Measurements from ENCODE around the gene FCN1.

Gene FCN1

GRCh38 chr9:134902936-134903335 is 14.8 kb downstream of the FCN1 start:
- Histone ChIP-seq H3K9me3 (ENCODE audit: control insufficient read depth in 5 of 5, low read length in 5 of 5) (peaks cover 0 to 4% (median 2%) of the 10 kb centered on the region in 5 donors), H3K27ac (ENCODE audit: low read depth, low read length) (no peak overlapping the region), H3K4me1 (ENCODE audit: control insufficient read depth in 5 of 5, insufficient read depth in 5 of 5, low read length in 5 of 5) (peaks cover 0 to 9% (median 2%) of the 10 kb centered on the region in 5 donors), H3K9ac (ENCODE audit: low read length in 5 of 5) (no peak overlapping the region), H3K4me3 (ENCODE audit: low read depth in 1 of 5, low read length in 5 of 5) (no peak overlapping the region), H3K27me3 (ENCODE audit: control insufficient read depth in 5 of 5, insufficient read depth in 4 of 5, low read length in 5 of 5) (peaks cover 0 to 4% (median 0%) of the 10 kb centered on the region in 5 donors), H3K36me3 (ENCODE audit: control insufficient read depth in 5 of 5, insufficient read depth in 5 of 5, low read length in 5 of 5) (no peaks in the 10 kb centered on the region)

GRCh38 chr9:134899818-134900217 is 17.9 kb downstream of the FCN1 start:
- Histone ChIP-seq H3K27ac (ENCODE audit: low read depth, low read length) (no peak overlapping the region), H3K36me3 (ENCODE audit: control insufficient read depth in 5 of 5, insufficient read depth in 5 of 5, low read length in 5 of 5) (no peaks in the 10 kb centered on the region), H3K27me3 (ENCODE audit: control insufficient read depth in 5 of 5, insufficient read depth in 4 of 5, low read length in 5 of 5) (peaks cover 0 to 6% (median 0%) of the 10 kb centered on the region in 5 donors)

GRCh38 chr9:134899168-134899567 is 18.5 kb downstream of the FCN1 start:
- peaks cover 0 to 12% (median 2%) of the 10 kb centered on the region in 5 donors for H3K9me3 ChIP-seq (ENCODE audit: control insufficient read depth in 5 of 5, low read length in 5 of 5)
- no peak overlapping the region for H3K27ac ChIP-seq (ENCODE audit: low read depth, low read length)
- no peak overlapping the region for H3K4me3 ChIP-seq (ENCODE audit: low read depth in 1 of 5, low read length in 5 of 5)

More at GRCh38 chr9:134899818-134900217, 17.9 kb downstream of the FCN1 start:
- Histone ChIP-seq H3K4me3 (ENCODE audit: low read depth in 1 of 5, low read length in 5 of 5) (no peak overlapping the region), H3K9ac (ENCODE audit: low read length in 5 of 5) (no peak overlapping the region), H3K4me1 (ENCODE audit: control insufficient read depth in 5 of 5, insufficient read depth in 5 of 5, low read length in 5 of 5) (peaks cover 0 to 29% (median 9%) of the 10 kb centered on the region in 5 donors), H3K9me3 (ENCODE audit: control insufficient read depth in 5 of 5, low read length in 5 of 5) (peaks cover 0 to 9% (median 2%) of the 10 kb centered on the region in 5 donors)

GRCh38 chr9:134898319-134898718 is 19.4 kb downstream of the FCN1 start:
- peak overlapping the region in 2 of 5 donors; percentile 1 to 25 for H3K9ac ChIP-seq (ENCODE audit: low read length in 5 of 5)
- H3K27ac ChIP-seq (ENCODE audit: low read depth, low read length) = peak overlapping the region; percentile 19
- H3K9me3 ChIP-seq (ENCODE audit: control insufficient read depth in 5 of 5, low read length in 5 of 5) = peaks cover 0 to 12% (median 2%) of the 10 kb centered on the region in 5 donors
- peaks cover 0 to 6% (median 0%) of the 10 kb centered on the region in 5 donors for H3K27me3 ChIP-seq (ENCODE audit: control insufficient read depth in 5 of 5, insufficient read depth in 4 of 5, low read length in 5 of 5)
- peaks cover 0 to 29% (median 9%) of the 10 kb centered on the region in 5 donors for H3K4me1 ChIP-seq (ENCODE audit: control insufficient read depth in 5 of 5, insufficient read depth in 5 of 5, low read length in 5 of 5)
- no peaks in the 10 kb centered on the region for H3K36me3 ChIP-seq (ENCODE audit: control insufficient read depth in 5 of 5, insufficient read depth in 5 of 5, low read length in 5 of 5)
- no peak overlapping the region for H3K4me3 ChIP-seq (ENCODE audit: low read depth in 1 of 5, low read length in 5 of 5)

More at GRCh38 chr9:134899168-134899567, 18.5 kb downstream of the FCN1 start:
- Histone ChIP-seq H3K36me3 (ENCODE audit: control insufficient read depth in 5 of 5, insufficient read depth in 5 of 5, low read length in 5 of 5) (no peaks in the 10 kb centered on the region), H3K9ac (ENCODE audit: low read length in 5 of 5) (no peak overlapping the region), H3K27me3 (ENCODE audit: control insufficient read depth in 5 of 5, insufficient read depth in 4 of 5, low read length in 5 of 5) (peaks cover 0 to 6% (median 0%) of the 10 kb centered on the region in 5 donors), H3K4me1 (ENCODE audit: control insufficient read depth in 5 of 5, insufficient read depth in 5 of 5, low read length in 5 of 5) (peaks cover 0 to 29% (median 9%) of the 10 kb centered on the region in 5 donors)

- Histone ChIP-seq H3K4me3 (ENCODE audit: low read depth in 1 of 5, low read length in 5 of 5) (no peak overlapping the region), H3K27me3 (ENCODE audit: control insufficient read depth in 5 of 5, insufficient read depth in 4 of 5, low read length in 5 of 5) (peaks cover 0 to 6% (median 0%) of the 10 kb centered on the region in 5 donors), H3K9ac (ENCODE audit: low read length in 5 of 5) (peak overlapping the region in 1 of 5 donors; percentile 25), H3K4me1 (ENCODE audit: control insufficient read depth in 5 of 5, insufficient read depth in 5 of 5, low read length in 5 of 5) (peaks cover 0 to 29% (median 9%) of the 10 kb centered on the region in 5 donors), H3K9me3 (ENCODE audit: control insufficient read depth in 5 of 5, low read length in 5 of 5) (peaks cover 0 to 12% (median 2%) of the 10 kb centered on the region in 5 donors), H3K36me3 (ENCODE audit: control insufficient read depth in 5 of 5, insufficient read depth in 5 of 5, low read length in 5 of 5) (no peaks in the 10 kb centered on the region), H3K27ac (ENCODE audit: low read depth, low read length) (peak overlapping the region; percentile 17)
These were observed 20.0 kb downstream of the FCN1 start for GRCh38 chr9:134897584-134898170.

GRCh38 chr9:134896834-134897583 is 20.7 kb downstream of the FCN1 start:
- H3K27me3 ChIP-seq (ENCODE audit: control insufficient read depth in 5 of 5, insufficient read depth in 4 of 5, low read length in 5 of 5) = peaks cover 0 to 6% (median 0%) of the 10 kb centered on the region in 5 donors
- H3K9me3 ChIP-seq (ENCODE audit: control insufficient read depth in 5 of 5, low read length in 5 of 5) = peaks cover 0 to 12% (median 2%) of the 10 kb centered on the region in 5 donors
- H3K4me1 ChIP-seq (ENCODE audit: control insufficient read depth in 5 of 5, insufficient read depth in 5 of 5, low read length in 5 of 5) = peaks cover 0 to 29% (median 9%) of the 10 kb centered on the region in 5 donors
- no peak overlapping the region for H3K4me3 ChIP-seq (ENCODE audit: low read depth in 1 of 5, low read length in 5 of 5)
- H3K27ac ChIP-seq (ENCODE audit: low read depth, low read length) = peak overlapping the region; percentile 61
- no peaks in the 10 kb centered on the region for H3K36me3 ChIP-seq (ENCODE audit: control insufficient read depth in 5 of 5, insufficient read depth in 5 of 5, low read length in 5 of 5)
- peak overlapping the region in 1 of 5 donors; percentile 38 for H3K9ac ChIP-seq (ENCODE audit: low read length in 5 of 5)

GRCh38 chr9:134895908-134896833 is 21.5 kb downstream of the FCN1 start:
- Histone ChIP-seq H3K9ac (ENCODE audit: low read length in 5 of 5) (peak overlapping the region in 1 of 5 donors; percentile 38), H3K9me3 (ENCODE audit: control insufficient read depth in 5 of 5, low read length in 5 of 5) (peaks cover 0 to 12% (median 2%) of the 10 kb centered on the region in 5 donors), H3K27me3 (ENCODE audit: control insufficient read depth in 5 of 5, insufficient read depth in 4 of 5, low read length in 5 of 5) (peaks cover 0 to 6% (median 0%) of the 10 kb centered on the region in 5 donors), H3K4me1 (ENCODE audit: control insufficient read depth in 5 of 5, insufficient read depth in 5 of 5, low read length in 5 of 5) (peaks cover 0 to 35% (median 9%) of the 10 kb centered on the region in 5 donors), H3K4me3 (ENCODE audit: low read depth in 1 of 5, low read length in 5 of 5) (no peak overlapping the region), H3K27ac (ENCODE audit: low read depth, low read length) (peak overlapping the region; percentile 61), H3K36me3 (ENCODE audit: control insufficient read depth in 5 of 5, insufficient read depth in 5 of 5, low read length in 5 of 5) (no peaks in the 10 kb centered on the region)

- Histone ChIP-seq H3K27me3 (ENCODE audit: control insufficient read depth in 5 of 5, insufficient read depth in 4 of 5, low read length in 5 of 5) (peaks cover 0 to 6% (median 0%) of the 10 kb centered on the region in 5 donors), H3K4me3 (ENCODE audit: low read depth in 1 of 5, low read length in 5 of 5) (no peak overlapping the region), H3K27ac (ENCODE audit: low read depth, low read length) (no peak overlapping the region), H3K9ac (ENCODE audit: low read length in 5 of 5) (no peak overlapping the region), H3K36me3 (ENCODE audit: control insufficient read depth in 5 of 5, insufficient read depth in 5 of 5, low read length in 5 of 5) (no peaks in the 10 kb centered on the region), H3K9me3 (ENCODE audit: control insufficient read depth in 5 of 5, low read length in 5 of 5) (peaks cover 0 to 12% (median 2%) of the 10 kb centered on the region in 5 donors), H3K4me1 (ENCODE audit: control insufficient read depth in 5 of 5, insufficient read depth in 5 of 5, low read length in 5 of 5) (peaks cover 0 to 35% (median 9%) of the 10 kb centered on the region in 5 donors)
These were observed 22.2 kb downstream of the FCN1 start for GRCh38 chr9:134895567-134895907.

- Histone ChIP-seq H3K27ac (ENCODE audit: low read depth, low read length) (no peak overlapping the region), H3K27me3 (ENCODE audit: control insufficient read depth in 5 of 5, insufficient read depth in 4 of 5, low read length in 5 of 5) (peaks cover 0 to 6% (median 0%) of the 10 kb centered on the region in 5 donors), H3K4me3 (ENCODE audit: low read depth in 1 of 5, low read length in 5 of 5) (peak overlapping the region in 1 of 5 donors; percentile 13), H3K36me3 (ENCODE audit: control insufficient read depth in 5 of 5, insufficient read depth in 5 of 5, low read length in 5 of 5) (no peaks in the 10 kb centered on the region), H3K4me1 (ENCODE audit: control insufficient read depth in 5 of 5, insufficient read depth in 5 of 5, low read length in 5 of 5) (peaks cover 0 to 35% (median 9%) of the 10 kb centered on the region in 5 donors), H3K9ac (ENCODE audit: low read length in 5 of 5) (no peak overlapping the region), H3K9me3 (ENCODE audit: control insufficient read depth in 5 of 5, low read length in 5 of 5) (peaks cover 0 to 12% (median 2%) of the 10 kb centered on the region in 5 donors)
These were observed 22.6 kb downstream of the FCN1 start for GRCh38 chr9:134895097-134895496.
